WTC11 (cell line): ENCODE data around the gene ACKR3. TPM values are rescaled to one million over a fixed set of nuclear protein-coding genes. Genes with fewer than 3 reads are reported as not detected.

Experiments
- ATAC-seq: fragments of 200-7000 bp; cut with Tn5 transposase; 2 replicates; pipeline ENCODE4 v1.10.0; 2021; ENCODE audit warnings: mild to moderate bottlenecking, moderate library complexity
- CTCF ChIA-PET: fragments of 300-600 bp; sonication (Branson Sonifier 250); formaldehyde crosslinking; loops from one replicate; lab custom pipeline; 2021; ENCODE audit warnings: antibody characterized with exemption; lab: Charles Lee
- POLR2A ChIA-PET: fragments of 350-600 bp; sonication (Branson Sonifier 250); formaldehyde crosslinking; loops from one replicate; lab custom pipeline; 2021; ENCODE audit warnings: antibody characterized with exemption; lab: Charles Lee
- DNase-seq: peaks from one replicate; pipeline ENCODE4 v3.0.0; 2021; ENCODE audit warnings: low spot score
- H3K27ac Mint-ChIP-seq: 2 replicates; pipeline ENCODE4 v1.8.0; 2021; ENCODE audit warnings: mixed read lengths
- H3K27me3 Mint-ChIP-seq: 2 replicates; pipeline ENCODE4 v1.8.0; 2021; ENCODE audit warnings: low read depth, mild to moderate bottlenecking, moderate library complexity, mixed read lengths
- H3K36me3 Mint-ChIP-seq: 2 replicates; pipeline ENCODE4 v1.8.0; 2021; ENCODE audit warnings: mixed read lengths
- H3K4me1 Mint-ChIP-seq: 2 replicates; pipeline ENCODE4 v1.8.0; 2022; ENCODE audit warnings: mixed read lengths
- H3K4me3 Mint-ChIP-seq: 2 replicates; pipeline ENCODE4 v1.8.0; 2021; ENCODE audit warnings: mild to moderate bottlenecking, moderate library complexity, mixed read lengths
- H3K9me3 Mint-ChIP-seq: 2 replicates; pipeline ENCODE4 v1.8.0; 2021; ENCODE audit warnings: mixed read lengths
- ATF6 ChIP-seq: sonication (generic); formaldehyde crosslinking; IDR thresholded peaks from 2 replicates; pipeline ENCODE4 v1.8.1; 2023; ENCODE audit warnings: mild to moderate bottlenecking, missing genetic modification reagents
- EMX1 ChIP-seq: fragments of 250-450 bp; sonication (Bioruptor Pico); IDR thresholded peaks from 2 replicates; pipeline ENCODE4 v1.8.0; 2021; ENCODE audit warnings: mild to moderate bottlenecking
- FOXK1 ChIP-seq: sonication (generic); formaldehyde crosslinking; IDR thresholded peaks from 2 replicates; pipeline ENCODE4 v1.8.0; 2022; ENCODE audit warnings: mild to moderate bottlenecking, moderate library complexity, missing genetic modification reagents
- GTF2I ChIP-seq: fragments of 250-450 bp; sonication (Bioruptor Pico); conservative IDR thresholded peaks from 2 replicates; pipeline ENCODE4 v1.4.0; 2021; ENCODE audit warnings: mild to moderate bottlenecking
- IRF1 ChIP-seq: sonication (generic); formaldehyde crosslinking; IDR thresholded peaks from 2 replicates; pipeline ENCODE4 v1.8.0; 2023; ENCODE audit warnings: missing genetic modification reagents
- JAZF1 ChIP-seq: fragments of 250-450 bp; sonication (Bioruptor Pico); IDR thresholded peaks from 2 replicates; pipeline ENCODE4 v1.9.0; 2021; ENCODE audit warnings: moderate library complexity, mild to moderate bottlenecking, inconsistent platforms
- KAT7 ChIP-seq: sonication (generic); formaldehyde crosslinking; IDR thresholded peaks from 2 replicates; pipeline ENCODE4 v1.8.1; 2023; ENCODE audit warnings: missing genetic modification reagents, mild to moderate bottlenecking, borderline replicate concordance
- MAX ChIP-seq: sonication (generic); formaldehyde crosslinking; IDR thresholded peaks from 2 replicates; pipeline ENCODE4 v1.8.0; 2022; ENCODE audit warnings: mild to moderate bottlenecking, missing genetic modification reagents
- NR1H2 ChIP-seq: sonication (generic); formaldehyde crosslinking; IDR thresholded peaks from 2 replicates; pipeline ENCODE4 v1.9.0; 2021; ENCODE audit warnings: mild to moderate bottlenecking, moderate library complexity, missing genetic modification reagents
- NR2C2 ChIP-seq: sonication (generic); formaldehyde crosslinking; IDR thresholded peaks from 2 replicates; pipeline ENCODE4 v1.8.0; 2022; ENCODE audit warnings: mild to moderate bottlenecking, missing genetic modification reagents
- OVOL2 ChIP-seq: fragments of 250-450 bp; sonication (Bioruptor Pico); IDR thresholded peaks from 2 replicates; pipeline ENCODE4 v1.9.0; 2021; ENCODE audit warnings: mild to moderate bottlenecking, borderline replicate concordance
- USF1 ChIP-seq: sonication (generic); formaldehyde crosslinking; IDR thresholded peaks from 2 replicates; pipeline ENCODE4 v1.8.0; 2022; ENCODE audit warnings: mild to moderate bottlenecking, missing genetic modification reagents
- USF2 ChIP-seq: sonication (generic); formaldehyde crosslinking; IDR thresholded peaks from 2 replicates; pipeline ENCODE4 v1.8.1; 2023; ENCODE audit warnings: mild to moderate bottlenecking, missing genetic modification reagents, moderate library complexity
- ZBTB21 ChIP-seq: sonication (generic); formaldehyde crosslinking; IDR thresholded peaks from 2 replicates; pipeline ENCODE4 v1.8.1; 2023; ENCODE audit warnings: mild to moderate bottlenecking, missing genetic modification reagents, borderline replicate concordance
- ZNF219 ChIP-seq: sonication (generic); formaldehyde crosslinking; IDR thresholded peaks from 2 replicates; pipeline ENCODE4 v1.8.0; 2023; ENCODE audit warnings: missing genetic modification reagents, mild to moderate bottlenecking, borderline replicate concordance
- ZNF416 ChIP-seq: fragments of 250-450 bp; sonication (Bioruptor Pico); IDR thresholded peaks from 2 replicates; pipeline ENCODE4 v1.9.0; 2021; ENCODE audit warnings: mild to moderate bottlenecking, inconsistent platforms
- ZNF423 ChIP-seq: fragments of 250-450 bp; sonication (Bioruptor Pico); IDR thresholded peaks from 2 replicates; pipeline ENCODE4 v2.1.2; 2022; ENCODE audit warnings: mild to moderate bottlenecking, moderate library complexity
- ZNF425 ChIP-seq: fragments of 250-450 bp; sonication (Bioruptor Pico); conservative IDR thresholded peaks from 2 replicates; pipeline ENCODE4 v1.9.0; 2021; ENCODE audit warnings: mild to moderate bottlenecking
- total RNA-seq: library from RNA; stranded (reverse); gene quantifications from 3 replicates; pipeline ENCODE4 v1.2.3, GENCODE V29; 2021

The ACKR3 gene
- total RNA-seq, 1 experiment from 2014 or later, result 1.3 TPM

- ChIA-PET CTCF (interaction anchor here (2.2 kb wide), 1 partner anchor 17 kb away, joined by 12 read pairs; the partner anchor contains the start of gene ACKR3), POLR2A (no interaction called here)
- DNase-seq (no peak), ATAC-seq (peak; percentile 21)
- peaks cover 29% of the 10 kb centered on the region for H3K4me1 Mint-ChIP-seq
- TF ChIP-seq NR2C2 (CRISPR knock-in tag) (no peak), MAX (CRISPR knock-in tag) (no peak), KAT7 (CRISPR knock-in tag) (no peak), OVOL2 (CRISPR knock-in tag) (no peak), NR1H2 (CRISPR knock-in tag) (no peak), FOXK1 (no peak), ATF6 (CRISPR knock-in tag) (no peak), GTF2I (CRISPR knock-in tag) (no peak), ZNF416 (no peak)
- H3K36me3 Mint-ChIP-seq, result no peaks in the 10 kb centered on the region; the same call in 1 of the 2 replicates
- peaks cover 10% of the 10 kb centered on the region for H3K9me3 Mint-ChIP-seq
- H3K27ac Mint-ChIP-seq, result no peak overlapping the region; the same call in 1 of the 2 replicates
- H3K27me3 Mint-ChIP-seq, result no peaks in the 10 kb centered on the region
- H3K4me3 Mint-ChIP-seq, result no peak overlapping the region
Measured at GRCh38 chr2:236551471-236552211, 18.0 kb upstream of the ACKR3 start.

- Mint-ChIP-seq H3K27ac (no peak overlapping the region), H3K4me1 (peaks cover 29% of the 10 kb centered on the region), H3K9me3 (peaks cover 10% of the 10 kb centered on the region), H3K4me3 (no peak overlapping the region), H3K36me3 (no peaks in the 10 kb centered on the region; the same call in 1 of the 2 replicates), H3K27me3 (no peaks in the 10 kb centered on the region)
- TF ChIP-seq NR1H2 (CRISPR knock-in tag), result no peak
- no peak for TF ChIP-seq ZNF423 (CRISPR knock-in tag)
- TF ChIP-seq IRF1 (CRISPR knock-in tag), result no peak
- TF ChIP-seq ZNF219 (CRISPR knock-in tag), result no peak
- no peak for TF ChIP-seq ZNF425 (CRISPR knock-in tag)
- no peak for TF ChIP-seq ZBTB21 (CRISPR knock-in tag)
- no peak for TF ChIP-seq USF1 (CRISPR knock-in tag)
- no peak for TF ChIP-seq JAZF1
- no peak for TF ChIP-seq OVOL2 (CRISPR knock-in tag)
- TF ChIP-seq USF2 (CRISPR knock-in tag), result no peak
- no peak for TF ChIP-seq EMX1 (CRISPR knock-in tag)
- ChIA-PET POLR2A (no interaction called here), CTCF (no interaction called here)
- ATAC-seq (peak; percentile 58), DNase-seq (no peak)
Measured at GRCh38 chr2:236552212-236552542, 17.4 kb upstream of the ACKR3 start.
